Neuron (in vitro differentiated cells): ENCODE measurements around the gene PRLR.
"Not testable (repeated sequence)": the region's sequence is repeated elsewhere in the genome, so short reads cannot be mapped to it uniquely, and the experiment has no call there.

Experiments used
- H2AFZ ChIP-seq: one replicate; pipeline ENCODE4 v1.6.1; 2013; ENCODE audit warnings: low read depth, mild to moderate bottlenecking, inconsistent platforms, low read length, moderate library complexity
- H3K27me3 ChIP-seq: one replicate; pipeline ENCODE4 v1.6.1; 2013; ENCODE audit warnings: low read length; ENCODE audit not compliant: insufficient read depth
- H3K36me3 ChIP-seq: one replicate; pipeline ENCODE4 v1.6.1; 2013; ENCODE audit warnings: low read length; ENCODE audit not compliant: insufficient read depth
- H3K4me1 ChIP-seq: one replicate; pipeline ENCODE4 v1.6.1; 2013; ENCODE audit warnings: low read length; ENCODE audit not compliant: insufficient read depth
- H3K4me3 ChIP-seq: 2 replicates; pipeline ENCODE4 v1.5.1; 2013; ENCODE audit warnings: mild to moderate bottlenecking, low read length, moderate library complexity
- H3K9me3 ChIP-seq: one replicate; pipeline ENCODE4 v1.6.1; 2013; ENCODE audit warnings: low read length

Gene PRLR

GRCh38 chr5:35114698-35115097 is 115.6 kb downstream of the PRLR start:
- no peaks in the 10 kb centered on the region for H3K36me3 ChIP-seq
- no peaks in the 10 kb centered on the region for H3K9me3 ChIP-seq
- H3K27me3 ChIP-seq: no peaks in the 10 kb centered on the region
- no peaks in the 10 kb centered on the region for H3K4me1 ChIP-seq
- no peak overlapping the region for H2AFZ ChIP-seq
- H3K4me3 ChIP-seq: no peak overlapping the region

GRCh38 chr5:35112300-35112699 is 118.0 kb downstream of the PRLR start:
- no peak overlapping the region for H3K4me3 ChIP-seq
- no peaks in the 10 kb centered on the region for H3K36me3 ChIP-seq
- H3K9me3 ChIP-seq: no peaks in the 10 kb centered on the region
- H3K4me1 ChIP-seq: no peaks in the 10 kb centered on the region
- H2AFZ ChIP-seq: no peak overlapping the region
- H3K27me3 ChIP-seq: no peaks in the 10 kb centered on the region

- not testable (repeated sequence) for H3K4me1 ChIP-seq, H3K36me3 ChIP-seq, H2AFZ ChIP-seq, H3K27me3 ChIP-seq, H3K4me3 ChIP-seq, H3K9me3 ChIP-seq
These were observed 125.7 kb downstream of the PRLR start for GRCh38 chr5:35104550-35104949.

GRCh38 chr5:35103637-35104299 is 126.5 kb downstream of the PRLR start:
- Histone ChIP-seq H2AFZ (no peak overlapping the region), H3K9me3 (no peaks in the 10 kb centered on the region), H3K4me1 (no peaks in the 10 kb centered on the region), H3K36me3 (no peaks in the 10 kb centered on the region), H3K27me3 (no peaks in the 10 kb centered on the region), H3K4me3 (no peak overlapping the region)

- not testable (repeated sequence) for H3K27me3 ChIP-seq, H3K36me3 ChIP-seq, H3K4me3 ChIP-seq, H3K4me1 ChIP-seq, H3K9me3 ChIP-seq, H2AFZ ChIP-seq
These were observed 128.6 kb downstream of the PRLR start for GRCh38 chr5:35101720-35102119.

- no peaks in the 10 kb centered on the region for H3K9me3 ChIP-seq
- H3K27me3 ChIP-seq: no peaks in the 10 kb centered on the region
- H3K4me3 ChIP-seq: no peak overlapping the region
- H3K4me1 ChIP-seq: no peaks in the 10 kb centered on the region
- H2AFZ ChIP-seq: no peak overlapping the region
- no peaks in the 10 kb centered on the region for H3K36me3 ChIP-seq
These were observed 129.3 kb downstream of the PRLR start for GRCh38 chr5:35101016-35101415.

GRCh38 chr5:35098214-35098613 is 132.1 kb downstream of the PRLR start:
- Histone ChIP-seq H3K36me3 (no peaks in the 10 kb centered on the region), H3K4me3 (no peak overlapping the region), H3K4me1 (no peaks in the 10 kb centered on the region), H3K9me3 (no peaks in the 10 kb centered on the region), H2AFZ (no peak overlapping the region), H3K27me3 (no peaks in the 10 kb centered on the region)

- Histone ChIP-seq H3K27me3 (no peaks in the 10 kb centered on the region), H3K4me3 (no peak overlapping the region), H3K36me3 (no peaks in the 10 kb centered on the region), H2AFZ (no peak overlapping the region), H3K9me3 (no peaks in the 10 kb centered on the region), H3K4me1 (no peaks in the 10 kb centered on the region)
These were observed 133.4 kb downstream of the PRLR start for GRCh38 chr5:35096932-35097331.

GRCh38 chr5:35096216-35096615 is 134.1 kb downstream of the PRLR start:
- H3K4me1 ChIP-seq: no peaks in the 10 kb centered on the region
- no peak overlapping the region for H2AFZ ChIP-seq
- no peaks in the 10 kb centered on the region for H3K36me3 ChIP-seq
- no peaks in the 10 kb centered on the region for H3K27me3 ChIP-seq
- no peaks in the 10 kb centered on the region for H3K9me3 ChIP-seq
- no peak overlapping the region for H3K4me3 ChIP-seq

GRCh38 chr5:35095366-35095765 is 134.9 kb downstream of the PRLR start:
- no peaks in the 10 kb centered on the region for H3K4me1 ChIP-seq
- H3K9me3 ChIP-seq: no peaks in the 10 kb centered on the region
- H2AFZ ChIP-seq: no peak overlapping the region
- H3K36me3 ChIP-seq: no peaks in the 10 kb centered on the region
- H3K27me3 ChIP-seq: no peaks in the 10 kb centered on the region
- no peak overlapping the region for H3K4me3 ChIP-seq

GRCh38 chr5:35094948-35095347 is 135.3 kb downstream of the PRLR start:
- Histone ChIP-seq H3K9me3 (no peaks in the 10 kb centered on the region), H2AFZ (no peak overlapping the region), H3K4me1 (no peaks in the 10 kb centered on the region), H3K4me3 (no peak overlapping the region), H3K27me3 (no peaks in the 10 kb centered on the region), H3K36me3 (no peaks in the 10 kb centered on the region)

- Histone ChIP-seq H3K4me1 (peaks cover 10% of the 10 kb centered on the region), H3K4me3 (no peak overlapping the region), H3K36me3 (no peaks in the 10 kb centered on the region), H3K27me3 (no peaks in the 10 kb centered on the region), H3K9me3 (no peaks in the 10 kb centered on the region), H2AFZ (no peak overlapping the region)
These were observed 137.6 kb downstream of the PRLR start for GRCh38 chr5:35092703-35093102.

- no peak overlapping the region for H3K4me3 ChIP-seq
- H3K36me3 ChIP-seq: no peaks in the 10 kb centered on the region
- no peaks in the 10 kb centered on the region for H3K27me3 ChIP-seq
- no peaks in the 10 kb centered on the region for H3K9me3 ChIP-seq
- no peak overlapping the region for H2AFZ ChIP-seq
- H3K4me1 ChIP-seq: peaks cover 16% of the 10 kb centered on the region
These were observed 138.6 kb downstream of the PRLR start for GRCh38 chr5:35091704-35092103.
